ENCODE measurements around the gene LDLRAD3. TPM values are rescaled to one million over a fixed set of nuclear protein-coding genes. Genes with fewer than 3 reads are reported as not detected.

The LDLRAD3 gene
- total RNA-seq, 1 donor from 2014 or later, result 19.6 TPM

DNA sequence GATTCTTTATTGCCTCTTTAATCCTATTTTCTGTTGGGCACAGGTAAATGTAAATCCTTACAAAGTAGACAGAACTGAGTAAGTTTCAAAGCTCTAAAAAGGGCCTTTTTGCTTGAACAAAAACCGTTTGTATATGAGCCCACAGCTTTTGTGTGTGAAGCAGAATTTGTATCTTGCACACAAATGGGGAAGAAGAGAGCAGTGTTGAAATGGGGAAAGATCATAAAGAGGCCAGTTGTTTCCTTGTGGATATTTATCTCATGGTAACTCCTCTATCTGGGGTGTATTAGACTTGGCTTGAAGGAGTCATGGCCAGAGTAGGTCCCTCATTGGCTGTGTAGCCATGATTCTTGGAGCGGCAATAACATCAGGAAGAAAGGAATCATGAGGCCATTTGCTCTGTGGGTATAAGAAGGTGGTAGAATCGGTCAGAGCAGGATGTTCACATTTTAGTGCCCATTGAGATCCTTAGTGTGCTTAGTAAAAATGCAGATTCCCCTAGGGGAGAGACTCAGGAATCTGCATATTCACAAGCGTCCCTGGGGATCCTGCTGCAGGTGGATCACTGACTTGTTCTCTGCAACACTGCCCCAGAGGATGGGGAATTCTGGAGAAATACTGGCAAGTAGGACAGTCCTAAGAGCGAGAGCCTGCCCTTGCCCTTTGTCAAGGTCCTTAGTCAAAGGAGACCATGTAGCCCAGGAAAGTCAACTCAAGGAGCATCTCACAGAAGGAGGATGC lies 126.5 kb downstream of the LDLRAD3 start:
- no peak overlapping the region for H3K4me3 Mint-ChIP-seq (ENCODE audit: low read depth)
- no peak for TF ChIP-seq CTCF (IDR thresholded peaks at IDR 0.05; ENCODE audit: unreplicated experiment)
- H3K4me1 Mint-ChIP-seq (ENCODE audit: low read depth), result no peaks in the 10 kb centered on the region
- H3K9me3 Mint-ChIP-seq (ENCODE audit: low read depth), result peaks cover 14% of the 10 kb centered on the region
- H3K27me3 Mint-ChIP-seq, result no peaks in the 10 kb centered on the region
- DNase-seq (ENCODE audit: low spot score, unreplicated experiment), result no peak
- H3K36me3 Mint-ChIP-seq (ENCODE audit: insufficient read depth), result peaks cover 12% of the 10 kb centered on the region
- no peak overlapping the region for H3K27ac Mint-ChIP-seq

- no peak for TF ChIP-seq CTCF (IDR thresholded peaks at IDR 0.05; ENCODE audit: unreplicated experiment)
- Mint-ChIP-seq H3K4me3 (ENCODE audit: low read depth) (no peak overlapping the region), H3K9me3 (ENCODE audit: low read depth) (peaks cover 19% of the 10 kb centered on the region), H3K27me3 (no peaks in the 10 kb centered on the region), H3K36me3 (ENCODE audit: insufficient read depth) (peaks cover 17% of the 10 kb centered on the region), H3K4me1 (ENCODE audit: low read depth) (no peaks in the 10 kb centered on the region), H3K27ac (no peak overlapping the region)
- DNase-seq (ENCODE audit: low spot score, unreplicated experiment), result no peak
Observed at GRCh38 chr11:36070954-36071330, 127.1 kb downstream of the LDLRAD3 start.

- Mint-ChIP-seq H3K27me3 (no peaks in the 10 kb centered on the region), H3K27ac (no peak overlapping the region), H3K36me3 (ENCODE audit: insufficient read depth) (peaks cover 15% of the 10 kb centered on the region), H3K4me3 (ENCODE audit: low read depth) (no peak overlapping the region), H3K4me1 (ENCODE audit: low read depth) (no peaks in the 10 kb centered on the region), H3K9me3 (ENCODE audit: low read depth) (peaks cover 12% of the 10 kb centered on the region)
- DNase-seq (ENCODE audit: low spot score, unreplicated experiment), result no peak
- TF ChIP-seq CTCF (IDR thresholded peaks at IDR 0.05; ENCODE audit: unreplicated experiment), result no peak
Observed at GRCh38 chr11:36071917-36072500, 128.1 kb downstream of the LDLRAD3 start.

DNA sequence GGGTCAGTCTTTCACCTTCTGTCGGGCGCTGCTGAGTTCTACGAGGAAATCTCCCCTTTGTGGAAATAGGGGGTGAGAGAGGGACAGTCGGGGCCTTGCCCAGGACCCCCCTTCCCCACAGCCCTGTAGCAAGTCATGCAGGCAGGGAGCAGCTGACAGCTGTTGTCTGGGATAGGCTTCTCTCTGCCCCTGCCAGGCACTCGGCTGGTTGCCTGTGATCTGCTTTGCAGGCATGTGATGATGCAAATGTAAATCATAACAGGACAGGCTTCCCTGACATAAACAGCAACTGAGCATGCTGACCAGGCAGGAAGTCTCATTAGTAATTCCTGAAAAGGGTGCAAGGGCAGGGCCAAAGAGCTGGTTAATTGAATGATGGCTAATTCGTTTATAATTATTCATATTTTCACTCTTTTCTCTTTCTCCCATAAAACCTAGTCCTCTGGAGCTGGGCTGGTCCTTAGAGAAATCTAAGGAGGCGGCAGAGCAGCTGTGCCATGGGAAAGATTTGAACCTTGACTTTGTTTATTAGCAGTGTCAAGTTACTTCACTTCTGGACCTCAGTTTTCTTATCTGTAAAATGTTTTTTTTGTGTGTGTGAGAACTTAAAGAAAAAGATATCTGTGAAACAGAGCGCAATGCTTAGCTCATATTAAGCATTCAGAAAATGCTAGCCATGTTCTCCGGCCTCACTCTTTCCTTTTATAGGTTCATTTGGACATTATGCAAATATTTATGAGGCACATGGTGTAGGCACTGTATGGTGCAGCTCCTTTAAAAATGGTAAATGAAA lies 129.7 kb downstream of the LDLRAD3 start:
- peaks cover 15% of the 10 kb centered on the region for H3K36me3 Mint-ChIP-seq (ENCODE audit: insufficient read depth)
- no peak overlapping the region for H3K27ac Mint-ChIP-seq
- DNase-seq (ENCODE audit: low spot score, unreplicated experiment), result no peak
- H3K4me3 Mint-ChIP-seq (ENCODE audit: low read depth), result no peak overlapping the region
- no peaks in the 10 kb centered on the region for H3K27me3 Mint-ChIP-seq
- no peaks in the 10 kb centered on the region for H3K4me1 Mint-ChIP-seq (ENCODE audit: low read depth)
- peaks cover 12% of the 10 kb centered on the region for H3K9me3 Mint-ChIP-seq (ENCODE audit: low read depth)
- no peak for TF ChIP-seq CTCF (IDR thresholded peaks at IDR 0.05; ENCODE audit: unreplicated experiment)

DNA sequence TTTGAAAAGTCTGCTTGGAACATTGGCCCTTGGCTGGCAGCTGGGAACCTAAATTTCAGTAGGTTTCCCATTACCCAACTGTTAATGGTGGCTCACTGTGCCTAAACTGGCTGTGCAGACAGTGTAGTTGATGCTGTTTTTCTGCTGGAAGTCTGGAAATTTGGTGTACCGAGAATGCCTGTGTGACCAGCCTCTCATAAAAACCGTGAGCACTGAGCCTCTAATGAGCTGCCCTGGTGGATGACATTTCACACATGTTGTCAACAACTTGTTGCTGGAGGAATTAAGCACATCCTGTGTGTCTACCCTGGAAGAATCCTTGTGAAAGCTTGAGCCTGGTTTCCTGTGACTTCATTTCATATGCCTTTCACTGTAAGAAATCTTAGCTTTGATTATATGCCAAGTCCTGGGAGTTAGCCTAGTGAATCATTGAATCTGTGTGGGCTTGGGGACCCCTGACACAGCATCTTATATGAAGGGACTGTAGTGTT lies 131.1 kb downstream of the LDLRAD3 start:
- Mint-ChIP-seq H3K4me1 (ENCODE audit: low read depth) (no peaks in the 10 kb centered on the region), H3K36me3 (ENCODE audit: insufficient read depth) (peaks cover 15% of the 10 kb centered on the region), H3K27me3 (no peaks in the 10 kb centered on the region), H3K27ac (no peak overlapping the region), H3K4me3 (ENCODE audit: low read depth) (no peak overlapping the region), H3K9me3 (ENCODE audit: low read depth) (peaks cover 12% of the 10 kb centered on the region)
- DNase-seq (ENCODE audit: low spot score, unreplicated experiment), result no peak
- no peak for TF ChIP-seq CTCF (IDR thresholded peaks at IDR 0.05; ENCODE audit: unreplicated experiment)

All from progenitor cell of endocrine pancreas (in vitro differentiated cells).